ENCODE measurements around the gene RNF144A. TPM values are rescaled to one million over a fixed set of nuclear protein-coding genes. Genes with fewer than 3 reads are reported as not detected.

Gene RNF144A
- polyA plus RNA-seq, 1 experiment = 0.24 TPM

DNA sequence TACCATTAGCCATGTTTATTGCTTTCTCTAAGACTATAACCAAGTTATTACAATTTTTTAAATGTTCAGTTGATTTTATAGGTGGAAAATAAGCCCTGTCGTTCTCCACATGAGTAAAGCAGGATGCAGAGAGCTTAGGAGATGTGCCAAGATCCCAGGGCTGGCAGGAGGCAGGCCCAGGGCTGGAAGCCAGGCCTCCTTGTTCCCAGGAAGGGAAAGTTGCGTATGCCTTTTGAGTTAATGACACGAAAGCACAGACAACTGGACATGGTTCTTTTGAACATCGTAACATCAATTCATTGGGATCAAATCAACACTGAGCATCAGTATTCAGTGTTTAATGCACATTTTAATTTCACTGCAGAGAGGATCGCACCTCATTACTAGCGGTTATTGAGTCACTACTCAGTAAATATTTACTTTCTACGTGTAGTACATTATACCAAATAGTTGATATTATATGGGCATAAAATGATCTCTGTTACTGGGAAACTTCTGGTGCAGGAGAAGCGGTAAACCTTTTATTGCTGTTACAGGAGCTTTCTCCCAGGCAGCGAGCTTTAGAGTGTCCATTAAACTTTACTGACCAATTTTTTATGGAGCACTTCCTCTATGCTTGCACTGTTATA is 60.0 kb downstream of the RNF144A start:
- H3K4me3 ChIP-seq (ENCODE audit: low read depth, low read length) = no peak overlapping the region
- POLR2A ChIA-PET = no interaction called here

DNA sequence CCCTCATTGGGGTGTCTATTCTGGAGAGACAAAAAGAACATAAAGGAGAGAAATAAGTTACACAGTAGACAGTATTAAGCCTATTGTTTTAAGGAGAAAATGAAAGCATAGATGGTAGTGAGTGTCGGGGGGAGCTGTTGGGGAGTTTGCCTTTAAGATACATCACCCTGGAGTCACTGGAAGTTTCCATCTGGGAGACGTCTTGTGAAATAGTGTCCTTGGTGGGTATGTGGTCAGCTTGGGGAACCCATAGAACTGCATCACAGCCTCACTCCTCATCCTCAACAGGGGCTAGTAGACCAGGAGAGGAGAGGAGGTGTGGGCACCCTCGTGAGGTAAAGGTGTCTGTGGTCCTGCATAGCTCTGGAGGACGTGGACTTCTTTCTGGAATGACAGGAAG is 60.6 kb downstream of the RNF144A start:
- TF ChIP-seq, protein P1, sequence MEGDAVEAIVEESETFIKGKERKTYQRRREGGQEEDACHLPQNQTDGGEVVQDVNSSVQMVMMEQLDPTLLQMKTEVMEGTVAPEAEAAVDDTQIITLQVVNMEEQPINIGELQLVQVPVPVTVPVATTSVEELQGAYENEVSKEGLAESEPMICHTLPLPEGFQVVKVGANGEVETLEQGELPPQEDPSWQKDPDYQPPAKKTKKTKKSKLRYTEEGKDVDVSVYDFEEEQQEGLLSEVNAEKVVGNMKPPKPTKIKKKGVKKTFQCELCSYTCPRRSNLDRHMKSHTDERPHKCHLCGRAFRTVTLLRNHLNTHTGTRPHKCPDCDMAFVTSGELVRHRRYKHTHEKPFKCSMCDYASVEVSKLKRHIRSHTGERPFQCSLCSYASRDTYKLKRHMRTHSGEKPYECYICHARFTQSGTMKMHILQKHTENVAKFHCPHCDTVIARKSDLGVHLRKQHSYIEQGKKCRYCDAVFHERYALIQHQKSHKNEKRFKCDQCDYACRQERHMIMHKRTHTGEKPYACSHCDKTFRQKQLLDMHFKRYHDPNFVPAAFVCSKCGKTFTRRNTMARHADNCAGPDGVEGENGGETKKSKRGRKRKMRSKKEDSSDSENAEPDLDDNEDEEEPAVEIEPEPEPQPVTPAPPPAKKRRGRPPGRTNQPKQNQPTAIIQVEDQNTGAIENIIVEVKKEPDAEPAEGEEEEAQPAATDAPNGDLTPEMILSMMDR (IDR thresholded peaks at IDR 0.05; ENCODE audit: low read depth, low read length) = no peak
- ChIA-PET CTCF (no interaction called here), POLR2A (no interaction called here)
- Histone ChIP-seq H3K27me3 (ENCODE audit: control insufficient read depth, insufficient read depth, low read length) (no peaks in the 10 kb centered on the region), H3K9me3 (ENCODE audit: control insufficient read depth, insufficient read depth, low read length) (no peaks in the 10 kb centered on the region), H3K27ac (ENCODE audit: low read depth, low read length) (no peak overlapping the region), H3K4me3 (ENCODE audit: low read depth, low read length) (no peak overlapping the region)
- no peak for DNase-seq (ENCODE audit: low read depth, low spot score)

More for the DNA sequence above, 60.0 kb downstream of the RNF144A start:
- DNase-seq (ENCODE audit: low read depth, low spot score) = no peak
- H3K27ac ChIP-seq (ENCODE audit: low read depth, low read length) = no peak overlapping the region
- CTCF ChIA-PET = no interaction called here
- H3K9me3 ChIP-seq (ENCODE audit: control insufficient read depth, insufficient read depth, low read length) = no peaks in the 10 kb centered on the region
- TF ChIP-seq, protein P1 (IDR thresholded peaks at IDR 0.05; ENCODE audit: low read depth, low read length) = no peak
- H3K27me3 ChIP-seq (ENCODE audit: control insufficient read depth, insufficient read depth, low read length) = no peaks in the 10 kb centered on the region

DNA sequence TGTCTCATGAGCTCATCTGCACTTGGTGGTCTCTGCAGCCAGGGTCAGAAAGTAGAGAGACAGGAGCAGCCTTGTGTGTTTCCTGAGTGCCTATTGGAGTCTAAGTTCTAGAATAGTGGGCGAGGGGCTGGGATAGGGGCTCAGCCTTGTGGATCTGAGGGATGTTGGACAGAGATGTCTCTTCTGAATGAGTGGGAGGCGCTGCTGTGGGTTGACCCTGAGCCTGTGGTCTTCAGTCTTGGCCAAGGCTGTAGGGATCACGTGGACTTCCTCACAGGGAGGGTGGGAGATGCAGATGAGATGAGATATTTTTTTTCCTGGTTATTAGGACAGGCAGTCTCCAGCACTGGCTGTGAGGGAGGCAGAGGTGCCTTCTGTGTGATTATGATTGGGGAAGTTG is 61.8 kb downstream of the RNF144A start:
- Histone ChIP-seq H3K27me3 (ENCODE audit: control insufficient read depth, insufficient read depth, low read length) (no peaks in the 10 kb centered on the region), H3K27ac (ENCODE audit: low read depth, low read length) (no peak overlapping the region), H3K9me3 (ENCODE audit: control insufficient read depth, insufficient read depth, low read length) (no peaks in the 10 kb centered on the region), H3K4me3 (ENCODE audit: low read depth, low read length) (no peak overlapping the region)
- no peak for DNase-seq (ENCODE audit: low read depth, low spot score)
- TF ChIP-seq, protein P1 (IDR thresholded peaks at IDR 0.05; ENCODE audit: low read depth, low read length) = no peak
- CTCF ChIA-PET = no interaction called here
- POLR2A ChIA-PET = no interaction called here

DNA sequence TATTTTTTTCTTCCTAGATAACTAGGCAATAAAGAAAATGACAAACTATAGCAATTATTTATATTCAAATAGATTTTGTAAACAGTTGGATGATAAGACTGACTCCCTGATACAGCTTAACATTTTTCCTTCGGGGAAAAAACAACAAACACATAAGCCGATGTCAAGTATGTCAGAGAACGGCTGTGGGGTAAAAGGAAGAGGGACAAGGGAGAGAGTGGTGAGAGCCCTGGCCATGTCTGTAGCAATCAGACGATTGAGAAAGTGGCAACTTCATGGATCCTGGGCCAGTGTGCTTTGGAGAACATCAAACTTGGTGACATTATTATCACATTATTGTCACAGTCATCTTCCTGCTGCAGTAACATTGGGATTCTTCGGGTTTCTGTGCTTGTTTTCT is 65.2 kb downstream of the RNF144A start:
- POLR2A ChIA-PET = no interaction called here
- DNase-seq (ENCODE audit: low read depth, low spot score) = no peak
- CTCF ChIA-PET = no interaction called here
- Histone ChIP-seq H3K27ac (ENCODE audit: low read depth, low read length) (no peak overlapping the region), H3K4me3 (ENCODE audit: low read depth, low read length) (no peak overlapping the region), H3K9me3 (ENCODE audit: control insufficient read depth, insufficient read depth, low read length) (no peaks in the 10 kb centered on the region; the same call in 1 of the 2 replicates), H3K27me3 (ENCODE audit: control insufficient read depth, insufficient read depth, low read length) (no peaks in the 10 kb centered on the region)
- TF ChIP-seq, protein P1 (IDR thresholded peaks at IDR 0.05; ENCODE audit: low read depth, low read length) = no peak

GRCh38 chr2:6982934-6983589 is 65.8 kb downstream of the RNF144A start:
- ChIA-PET POLR2A (no interaction called here), CTCF (no interaction called here)
- Histone ChIP-seq H3K27me3 (ENCODE audit: control insufficient read depth, insufficient read depth, low read length) (no peaks in the 10 kb centered on the region), H3K27ac (ENCODE audit: low read depth, low read length) (no peak overlapping the region), H3K9me3 (ENCODE audit: control insufficient read depth, insufficient read depth, low read length) (no peaks in the 10 kb centered on the region; the same call in 1 of the 2 replicates), H3K4me3 (ENCODE audit: low read depth, low read length) (no peak overlapping the region)
- TF ChIP-seq, protein P1 (IDR thresholded peaks at IDR 0.05; ENCODE audit: low read depth, low read length) = no peak
- no peak for DNase-seq (ENCODE audit: low read depth, low spot score)
